PC-9 (cell line): ENCODE data around the gene SUPT7L. TPM values are rescaled to one million over a fixed set of nuclear protein-coding genes. Genes with fewer than 3 reads are reported as not detected.
"Not testable (repeated sequence)": the region's sequence is repeated elsewhere in the genome, so short reads cannot be mapped to it uniquely, and the experiment has no call there.

ENCODE experiments used
- BruUV-seq: library from RNA; stranded (reverse); fragments of 400-500 nt; replicated peaks from 2 replicates; lab custom pipeline; 2021; lab: Mats Ljungman, UMichigan
- CTCF ChIA-PET: fragments of 300-600 bp; sonication (Branson Sonifier 250); formaldehyde crosslinking; loops from one replicate; lab custom pipeline; 2022; ENCODE audit warnings: antibody characterized with exemption; lab: Charles Lee
- POLR2A ChIA-PET: fragments of 300-600 bp; sonication (Branson Sonifier 250); formaldehyde crosslinking; loops from one replicate; lab custom pipeline; 2022; ENCODE audit warnings: antibody characterized with exemption; ENCODE audit not compliant: unreplicated experiment; lab: Charles Lee
- DNase-seq, 2 experiments: peaks; one replicate each; pipeline versions ENCODE4 v3.0.0 to v3.0.0-alpha.2; 2015 to 2022; ENCODE audit warnings: mixed read lengths in 1 of 2
- H2AFZ ChIP-seq: fragments of 200-600 bp; sonication (generic); 2 replicates; pipeline ENCODE4 v1.8.1; 2017; ENCODE audit warnings: antibody characterized with exemption
- H3F3A ChIP-seq: fragments of 200-600 bp; sonication (generic); 2 replicates; pipeline ENCODE4 v1.8.1; 2017; ENCODE audit warnings: antibody characterized with exemption, mild to moderate bottlenecking, low read depth; ENCODE audit not compliant: insufficient read depth
- H3K27ac ChIP-seq: fragments of 200-600 bp; sonication (generic); 2 replicates; pipeline ENCODE4 v1.6.1; 2016; ENCODE audit warnings: mixed run types
- H3K27me3 ChIP-seq: fragments of 200-600 bp; sonication (generic); 2 replicates; pipeline ENCODE4 v1.6.1; 2016; ENCODE audit warnings: low read depth, mixed run types; ENCODE audit not compliant: insufficient read depth
- H3K36me3 ChIP-seq: fragments of 200-600 bp; sonication (generic); 2 replicates; pipeline ENCODE4 v1.6.1; 2016; ENCODE audit warnings: low read depth, mixed run types
- H3K4me1 ChIP-seq: fragments of 200-600 bp; sonication (generic); replicated peaks from 2 replicates; pipeline ENCODE4 v1.6.1; 2016; ENCODE audit warnings: mixed run types; ENCODE audit not compliant: insufficient read depth
- H3K4me2 ChIP-seq: fragments of 200-600 bp; sonication (generic); 2 replicates; pipeline ENCODE4 v1.6.1; 2017; ENCODE audit warnings: mixed run types
- H3K4me3 ChIP-seq: fragments of 200-600 bp; sonication (generic); 2 replicates; pipeline ENCODE4 v1.6.1; 2016; ENCODE audit warnings: mixed run types
- H3K79me2 ChIP-seq: fragments of 200-600 bp; sonication (generic); 2 replicates; pipeline ENCODE4 v1.6.1; 2017; ENCODE audit warnings: low read depth, mixed run types
- H3K9me2 ChIP-seq: fragments of 200-600 bp; sonication (generic); 2 replicates; pipeline ENCODE4 v1.8.1; 2017; ENCODE audit warnings: mild to moderate bottlenecking; ENCODE audit not compliant: insufficient read depth
- H3K9me3 ChIP-seq: fragments of 200-600 bp; sonication (generic); 2 replicates; pipeline ENCODE4 v1.8.1; 2016; ENCODE audit warnings: low read depth; ENCODE audit not compliant: insufficient read depth
- H4K20me1 ChIP-seq: fragments of 200-600 bp; sonication (generic); 2 replicates; pipeline ENCODE4 v1.8.1; 2017; ENCODE audit not compliant: insufficient read depth
- EZH2 ChIP-seq: fragments of 200-600 bp; sonication (generic); IDR thresholded peaks from 2 replicates; pipeline ENCODE4 v1.8.0; 2017; ENCODE audit warnings: antibody characterized with exemption, low read depth
- intact Hi-C: fragments of 100-400 bp; cut with micrococcal nuclease; formaldehyde crosslinking; loops from one replicate; pipeline ENCODE4 v1.10.0; 2022; ENCODE audit not compliant: unreplicated experiment
- total RNA-seq: library from RNA; stranded (reverse); gene quantifications from 2 replicates; pipeline ENCODE4 v1.2.3, GENCODE V29; 2021
- TF ChIP-seq, protein P1 (sequence below): fragments of 200-600 bp; sonication (generic); conservative IDR thresholded peaks from 2 replicates; pipeline ENCODE4 v1.6.1; 2017; ENCODE audit warnings: mixed run types, antibody characterized with exemption, mild to moderate bottlenecking, moderate library complexity

SUPT7L gene
- total RNA-seq, 1 experiment from 2014 or later, result 33.0 TPM

GRCh38 chr2:27628767-27629709 lies 34.4 kb downstream of the SUPT7L start, which contains the start of the genes CCDC121 and GPN1:
CCDC121 (minus strand) TSS chr2:27629012; CDS start chr2:27627799, 1,213 bp downstream.
GPN1 (plus strand) TSS chr2:27629050; CDS start chr2:27629059, 9 bp downstream.
- intact Hi-C loops, result loop anchor here (1.0 to 5.0 kb wide), 5 partner anchors 140 to 307 kb away; partner anchors contain the start of genes IFT172, KRTCAP3, MPV17 and PPM1G
- TF ChIP-seq, protein P1, sequence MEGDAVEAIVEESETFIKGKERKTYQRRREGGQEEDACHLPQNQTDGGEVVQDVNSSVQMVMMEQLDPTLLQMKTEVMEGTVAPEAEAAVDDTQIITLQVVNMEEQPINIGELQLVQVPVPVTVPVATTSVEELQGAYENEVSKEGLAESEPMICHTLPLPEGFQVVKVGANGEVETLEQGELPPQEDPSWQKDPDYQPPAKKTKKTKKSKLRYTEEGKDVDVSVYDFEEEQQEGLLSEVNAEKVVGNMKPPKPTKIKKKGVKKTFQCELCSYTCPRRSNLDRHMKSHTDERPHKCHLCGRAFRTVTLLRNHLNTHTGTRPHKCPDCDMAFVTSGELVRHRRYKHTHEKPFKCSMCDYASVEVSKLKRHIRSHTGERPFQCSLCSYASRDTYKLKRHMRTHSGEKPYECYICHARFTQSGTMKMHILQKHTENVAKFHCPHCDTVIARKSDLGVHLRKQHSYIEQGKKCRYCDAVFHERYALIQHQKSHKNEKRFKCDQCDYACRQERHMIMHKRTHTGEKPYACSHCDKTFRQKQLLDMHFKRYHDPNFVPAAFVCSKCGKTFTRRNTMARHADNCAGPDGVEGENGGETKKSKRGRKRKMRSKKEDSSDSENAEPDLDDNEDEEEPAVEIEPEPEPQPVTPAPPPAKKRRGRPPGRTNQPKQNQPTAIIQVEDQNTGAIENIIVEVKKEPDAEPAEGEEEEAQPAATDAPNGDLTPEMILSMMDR, result no peak
- TF ChIP-seq EZH2, result no peak
- Histone ChIP-seq H3K9me3 (no peaks in the 10 kb centered on the region), H3F3A (peaks cover 23% of the 10 kb centered on the region; the same call in 1 of the 2 replicates), H3K36me3 (peaks cover 15% of the 10 kb centered on the region; the same call in 1 of the 2 replicates), H3K9me2 (no peaks in the 10 kb centered on the region), H2AFZ (peak within 1 kb of the TSS; percentile 88), H3K4me1 (peaks cover 27% of the 10 kb centered on the region), H3K79me2 (peaks cover 12% of the 10 kb centered on the region; the same call in 1 of the 2 replicates), H3K27me3 (no peaks in the 10 kb centered on the region), H3K4me3 (peak within 1 kb of the TSS; percentile 86), H3K4me2 (peak within 1 kb of the TSS; percentile 97), H4K20me1 (no peaks in the 10 kb centered on the region), H3K27ac (peak within 1 kb of the TSS; percentile 86)
- POLR2A ChIA-PET, result interaction anchor here (0.6 to 0.8 kb wide), 3 partner anchors 29 to 200 kb away, joined by 3 to 4 read pairs (median 3); partner anchors contain the start of gene NRBP1
- CTCF ChIA-PET, result interaction anchor here (0.6 to 1.4 kb wide), 2 partner anchors 54 to 187 kb away, joined by 3 to 4 read pairs; no protein-coding TSS in a partner anchor
- BruUV-seq, result no TSS peak
- peak; percentile 89 to 91 for DNase-seq

DNA sequence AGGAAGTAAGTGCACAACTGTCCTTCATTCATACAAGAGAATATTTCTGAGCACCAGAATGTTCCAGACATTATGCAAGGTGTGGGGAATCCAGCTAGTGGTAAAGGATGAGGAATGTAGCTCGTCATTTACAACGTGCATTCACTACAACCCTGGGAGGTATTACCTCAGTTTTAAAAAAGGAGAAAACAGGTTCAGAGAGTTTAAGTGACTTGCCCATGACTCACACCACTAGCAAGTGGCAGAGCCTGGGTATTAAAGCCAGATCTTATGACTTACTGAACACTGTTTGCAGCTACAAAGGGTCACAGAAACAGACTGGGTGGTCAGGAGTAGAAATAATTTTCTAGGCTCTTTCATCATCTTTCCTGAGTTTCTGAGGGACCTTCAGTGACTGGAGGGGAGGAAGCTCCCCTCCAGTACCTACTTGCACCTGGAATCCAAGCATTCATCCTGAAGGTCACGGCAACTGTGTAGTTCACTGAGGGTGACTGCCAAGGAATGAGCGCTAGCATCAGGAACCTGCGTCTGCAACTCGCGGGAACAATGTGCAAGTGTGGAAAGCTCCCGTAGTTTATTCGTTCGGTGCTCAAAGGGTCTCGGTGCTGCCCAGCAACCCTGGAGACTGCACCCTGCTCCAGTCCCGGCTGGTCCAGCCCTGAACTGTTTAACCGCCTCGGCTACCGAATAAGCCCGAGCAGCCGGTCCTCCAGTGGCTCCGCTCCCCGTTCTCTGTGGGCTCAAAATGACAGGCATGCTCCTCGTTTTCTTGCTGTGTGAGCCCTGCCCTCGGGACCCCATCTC lies 35.2 kb downstream of the SUPT7L start:
- H3K9me2 ChIP-seq, result no peaks in the 10 kb centered on the region
- CTCF ChIA-PET, result interaction anchor here (1.4 kb wide), 1 partner anchor 55 kb away, joined by 3 read pairs; no protein-coding TSS in a partner anchor
- peak; percentile 34 to 97 for DNase-seq
- no peaks in the 10 kb centered on the region for H3K9me3 ChIP-seq
- POLR2A ChIA-PET, result interaction anchor here (0.5 to 0.8 kb wide), 9 partner anchors 24 to 1436 kb away, joined by 3 to 7 read pairs (median 4); partner anchors contain the start of gene NRBP1
- H3K4me1 ChIP-seq, result peaks cover 27% of the 10 kb centered on the region
- peak overlapping the region; percentile 86 for H3K27ac ChIP-seq
- H3K27me3 ChIP-seq, result no peaks in the 10 kb centered on the region
- H3F3A ChIP-seq, result peaks cover 23% of the 10 kb centered on the region; the same call in 1 of the 2 replicates
- TF ChIP-seq EZH2, result no peak
- TF ChIP-seq, protein P1, result no peak
- peak overlapping the region; percentile 86 for H3K4me3 ChIP-seq
- peak overlapping the region; percentile 97 for H3K4me2 ChIP-seq
- intact Hi-C loops, result loop anchor here (1.0 to 5.0 kb wide), 5 partner anchors 139 to 306 kb away; partner anchors contain the start of genes IFT172, KRTCAP3, MPV17 and PPM1G
- TSS peak; percentile 69 for BruUV-seq
- H2AFZ ChIP-seq, result peak overlapping the region; percentile 88
- H3K36me3 ChIP-seq, result peaks cover 23% of the 10 kb centered on the region; the same call in 1 of the 2 replicates
- H4K20me1 ChIP-seq, result no peaks in the 10 kb centered on the region
- peaks cover 12% of the 10 kb centered on the region; the same call in 1 of the 2 replicates for H3K79me2 ChIP-seq

DNA sequence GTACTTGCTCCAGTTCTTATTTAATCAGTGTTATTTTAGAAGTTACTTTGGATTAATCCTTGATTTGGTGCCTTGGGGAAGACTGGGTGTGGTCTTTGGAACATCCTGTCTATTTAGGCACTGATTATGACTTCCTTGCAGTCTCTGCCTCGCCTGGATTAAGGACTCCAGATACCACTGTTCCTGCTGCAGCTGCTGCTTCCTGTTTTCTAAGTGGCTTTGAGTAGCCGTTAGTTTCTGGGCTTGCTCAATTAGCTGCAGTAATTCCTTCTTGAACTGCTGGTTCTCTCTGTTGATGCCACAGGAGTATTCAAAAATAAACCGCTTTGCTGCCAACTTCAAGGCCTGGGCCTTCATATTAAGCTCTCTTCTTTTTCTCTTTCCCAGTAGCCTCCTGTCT lies 36.5 kb downstream of the SUPT7L start:
- not testable (repeated sequence) for H3K4me3 ChIP-seq, H4K20me1 ChIP-seq, H3K27me3 ChIP-seq, H2AFZ ChIP-seq, H3K9me2 ChIP-seq, BruUV-seq, H3K4me2 ChIP-seq, DNase-seq, H3K9me3 ChIP-seq
- peaks cover 32% of the 10 kb centered on the region; the same call in 1 of the 2 replicates for H3K36me3 ChIP-seq
- ChIA-PET POLR2A (interaction anchor here (0.6 kb wide), 3 partner anchors 37 to 229 kb away, joined by 4 to 8 read pairs (median 5); no protein-coding TSS in a partner anchor), CTCF (interaction anchor here (1.0 kb wide), 1 partner anchor 57 kb away, joined by 3 read pairs; no protein-coding TSS in a partner anchor)
- peaks cover 27% of the 10 kb centered on the region for H3K4me1 ChIP-seq
- H3K27ac ChIP-seq, result peak overlapping the region; percentile 86
- peaks cover 12% of the 10 kb centered on the region; the same call in 1 of the 2 replicates for H3K79me2 ChIP-seq
- peaks cover 28% of the 10 kb centered on the region; the same call in 1 of the 2 replicates for H3F3A ChIP-seq
- intact Hi-C loops, result loop anchor here (5.0 kb wide), 2 partner anchors 220 to 305 kb away; partner anchors contain the start of genes MPV17 and PPM1G

- H3K4me3 ChIP-seq, BruUV-seq, H3K9me3 ChIP-seq, H3K4me2 ChIP-seq, H4K20me1 ChIP-seq, H3K9me2 ChIP-seq, H2AFZ ChIP-seq, H3K27me3 ChIP-seq: not testable (repeated sequence)
- intact Hi-C loops, result loop anchor here (5.0 kb wide), 2 partner anchors 219 to 304 kb away; partner anchors contain the start of genes MPV17 and PPM1G
- peaks cover 28% of the 10 kb centered on the region; the same call in 1 of the 2 replicates for H3F3A ChIP-seq
- peak in 1 of 2 experiments; percentile 62 for DNase-seq
- peak overlapping the region; percentile 86 for H3K27ac ChIP-seq
- ChIA-PET CTCF (interaction anchor here (1.0 kb wide), 1 partner anchor 57 kb away, joined by 3 read pairs; no protein-coding TSS in a partner anchor), POLR2A (interaction anchor here (0.6 kb wide), 3 partner anchors 37 to 229 kb away, joined by 4 to 8 read pairs (median 5); no protein-coding TSS in a partner anchor)
- peaks cover 27% of the 10 kb centered on the region for H3K4me1 ChIP-seq
- H3K79me2 ChIP-seq, result peaks cover 12% of the 10 kb centered on the region; the same call in 1 of the 2 replicates
- peaks cover 38% of the 10 kb centered on the region; the same call in 1 of the 2 replicates for H3K36me3 ChIP-seq
Observed at GRCh38 chr2:27626323-27626722, 37.1 kb downstream of the SUPT7L start.
